SK-N-SH (cell line): ENCODE data around the gene ST7. TPM values are rescaled to one million over a fixed set of nuclear protein-coding genes. Genes with fewer than 3 reads are reported as not detected.

ENCODE experiments used
- CTCF ChIA-PET: fragments of 300-600, 350-600 bp; formaldehyde crosslinking; extraction: SDS; loops from one replicate; lab custom pipeline; 2021; lab: Yijun Ruan, JAX
- POLR2A ChIA-PET: fragments of 350-600 bp; sonication (Branson Sonifier 250); formaldehyde crosslinking; extraction: SDS; loops from one replicate; lab custom pipeline; 2020; ENCODE audit warnings: antibody characterized with exemption, inconsistent platforms; lab: Yijun Ruan, JAX
- DNase-seq: peaks from one replicate; pipeline ENCODE4 v3.0.0; 2012
- H2AFZ ChIP-seq: fragments of 200-600 bp; sonication (generic); 2 replicates; pipeline ENCODE4 v1.8.1; 2016; ENCODE audit warnings: antibody characterized with exemption, mild to moderate bottlenecking, low read depth
- H3F3A ChIP-seq: fragments of 200-600 bp; sonication (generic); replicated peaks from 2 replicates; pipeline ENCODE3; 2016; ENCODE audit warnings: antibody characterized with exemption, mild to moderate bottlenecking; ENCODE audit not compliant: insufficient read depth
- H3K27ac ChIP-seq, 2 experiments: fragments of 200-500 bp in 1 of 2; fragments of 200-600 bp in 1 of 2; sonication (Bioruptor generic) in 1 of 2; sonication (generic), shearing (Covaris generic) in 1 of 2; 2 replicates each; pipeline versions ENCODE4 v1.5.1 to v1.6.1; 2014 to 2016; ENCODE audit warnings: low read depth in 2 of 2, inconsistent platforms in 1 of 2, low read length in 1 of 2, mild to moderate bottlenecking in 1 of 2, mixed read lengths in 1 of 2
- H3K27me3 ChIP-seq: fragments of 200-600 bp; sonication (generic), shearing (Covaris generic); 2 replicates; pipeline ENCODE4 v1.6.1; 2016; ENCODE audit warnings: mixed run types; ENCODE audit not compliant: insufficient read depth
- H3K36me3 ChIP-seq, 2 experiments: fragments of 200-500 bp in 1 of 2; fragments of 200-600 bp in 1 of 2; sonication (Bioruptor generic) in 1 of 2; sonication (generic) in 1 of 2; replicated peaks in 1 of 2; 2 replicates each; pipeline versions ENCODE3 to v1.5.1; 2014 to 2016; ENCODE audit warnings: low read length in 1 of 2, mild to moderate bottlenecking in 1 of 2; ENCODE audit not compliant: insufficient read depth in 2 of 2, control insufficient read depth in 1 of 2
- H3K4me1 ChIP-seq, 2 experiments: fragments of 200-500 bp in 1 of 2; fragments of 200-600 bp in 1 of 2; sonication (Bioruptor generic) in 1 of 2; sonication (generic), shearing (Covaris generic) in 1 of 2; 2 replicates each; pipeline versions ENCODE4 v1.5.1 to v1.6.1; 2014 to 2016; ENCODE audit warnings: low read depth in 1 of 2, low read length in 1 of 2, mixed run types in 1 of 2; ENCODE audit not compliant: insufficient read depth in 2 of 2, control insufficient read depth in 1 of 2
- H3K4me2 ChIP-seq: fragments of 200-600 bp; sonication (generic), shearing (Covaris generic); 2 replicates; pipeline ENCODE4 v1.6.1; 2017; ENCODE audit warnings: mixed run types
- H3K4me3 ChIP-seq, 2 experiments: fragments of 200-500 bp in 1 of 2; fragments of 200-600 bp in 1 of 2; sonication (Bioruptor generic) in 1 of 2; sonication (generic), shearing (Covaris generic) in 1 of 2; 2 replicates each; pipeline versions ENCODE4 v1.5.1 to v1.8.1; 2014 to 2016; ENCODE audit warnings: low read depth in 2 of 2, inconsistent platforms in 1 of 2, low read length in 1 of 2, mild to moderate bottlenecking in 1 of 2, mixed read lengths in 1 of 2, moderate library complexity in 1 of 2
- H3K79me2 ChIP-seq: fragments of 200-600 bp; sonication (generic); 2 replicates; pipeline ENCODE4 v1.8.1; 2017; ENCODE audit warnings: mild to moderate bottlenecking; ENCODE audit not compliant: insufficient read depth
- H3K9ac ChIP-seq: fragments of 200-600 bp; sonication (generic); 2 replicates; pipeline ENCODE4 v1.6.1; 2017; ENCODE audit warnings: mixed run types
- H3K9me2 ChIP-seq: fragments of 200-600 bp; sonication (generic); 2 replicates; pipeline ENCODE4 v1.6.1; 2017; ENCODE audit warnings: mixed run types
- H3K9me3 ChIP-seq: fragments of 200-600 bp; sonication (generic); 2 replicates; pipeline ENCODE4 v1.6.1; 2017; ENCODE audit warnings: mixed run types, mild to moderate bottlenecking, moderate library complexity
- H4K20me1 ChIP-seq: fragments of 200-600 bp; sonication (generic); 2 replicates; pipeline ENCODE4 v1.6.1; 2017; ENCODE audit warnings: mild to moderate bottlenecking, mixed run types; ENCODE audit not compliant: insufficient read depth
- CHD2 ChIP-seq: fragments of 150-350 bp; IDR thresholded peaks from 2 replicates; pipeline ENCODE4 v1.6.1; 2018; ENCODE audit warnings: low read length; ENCODE audit not compliant: partially characterized antibody
- EP300 ChIP-seq, 2 experiments: IDR thresholded peaks; 2 replicates each; pipeline versions ENCODE4 v1.4.0 to v1.6.1; 2012; ENCODE audit warnings: borderline replicate concordance in 1 of 2, low read depth in 1 of 2, low read length in 1 of 2
- FOSL2 ChIP-seq: IDR thresholded peaks from 2 replicates; pipeline ENCODE4 v1.4.0; 2012; ENCODE audit warnings: low read depth, mild to moderate bottlenecking, moderate library complexity, borderline replicate concordance
- FOXJ3 ChIP-seq: sonication (generic); formaldehyde crosslinking; IDR thresholded peaks from 2 replicates; pipeline ENCODE4 v1.5.1; 2020; ENCODE audit warnings: mild to moderate bottlenecking, missing genetic modification reagents
- FOXM1 ChIP-seq: IDR thresholded peaks from 2 replicates; pipeline ENCODE4 v1.4.0; 2012; ENCODE audit warnings: low read depth, mild to moderate bottlenecking
- GABPA ChIP-seq: IDR thresholded peaks from 2 replicates; pipeline ENCODE4 v1.4.0; 2012; ENCODE audit warnings: low read depth, mild to moderate bottlenecking
- IRF3 ChIP-seq: fragments of 150-350 bp; IDR thresholded peaks from 2 replicates; pipeline ENCODE4 v1.6.1; 2016; ENCODE audit warnings: mild to moderate bottlenecking, low read depth, low read length
- MAX ChIP-seq: IDR thresholded peaks from 2 replicates; pipeline ENCODE4 v1.4.0; 2012; ENCODE audit warnings: low read depth
- MXI1 ChIP-seq: IDR thresholded peaks from 2 replicates; pipeline ENCODE4 v1.6.1; 2012; ENCODE audit warnings: mild to moderate bottlenecking, low read depth, low read length, improper control_type of control experiment
- NRF1 ChIP-seq: IDR thresholded peaks from 2 replicates; pipeline ENCODE4 v1.6.1; 2012; ENCODE audit warnings: low read depth, mild to moderate bottlenecking, low read length
- PBX3 ChIP-seq: IDR thresholded peaks from 2 replicates; pipeline ENCODE4; 2012
- POLR2AphosphoS5 ChIP-seq: IDR thresholded peaks from 2 replicates; pipeline ENCODE4 v1.6.1; 2012; ENCODE audit warnings: low read depth, low read length
- RAD21 ChIP-seq: IDR thresholded peaks from 2 replicates; pipeline ENCODE4 v1.6.1; 2012; ENCODE audit warnings: mild to moderate bottlenecking, low read length
- RFX5 ChIP-seq: IDR thresholded peaks from 2 replicates; pipeline ENCODE4 v1.6.1; 2012; ENCODE audit warnings: mild to moderate bottlenecking, improper control_type of control experiment, low read length
- TEAD4 ChIP-seq: IDR thresholded peaks from 2 replicates; pipeline ENCODE4 v1.4.0; 2012; ENCODE audit warnings: mild to moderate bottlenecking, borderline replicate concordance; ENCODE audit not compliant: insufficient read depth
- USF2 ChIP-seq: fragments of 150-350 bp; IDR thresholded peaks from 2 replicates; pipeline ENCODE4 v1.6.1; 2017; ENCODE audit warnings: antibody characterized with exemption, low read length, low read depth, borderline replicate concordance
- ZBTB33 ChIP-seq: IDR thresholded peaks from 2 replicates; pipeline ENCODE4 v1.4.0; 2012; ENCODE audit warnings: low read depth, borderline replicate concordance
- WGBS: methylation state at CpG from one replicate; pipeline ENCODE4 v1.1.6; 2017; ENCODE audit warnings: low lambda C conversion rate; 5-methylcytosine and 5-hydroxymethylcytosine counted together
- polyA plus RNA-seq, 3 experiments: library from polyadenylated mRNA; depleted of rRNA; stranded (reverse); fragments of >200 nt; gene quantifications; 2 replicates each; pipeline ENCODE4 v1.2.3, GENCODE V29; 2012

Gene ST7
- polyA plus RNA-seq, 1 of the 3 experiments (the other 2 are of a cell fraction): 23.5 TPM

- 90% methylated on average over 3 of the region's 3 CpGs for WGBS
- Histone ChIP-seq H3K79me2 (peaks cover 29% of the 10 kb centered on the region), H3K27me3 (no peaks in the 10 kb centered on the region)
Observed at GRCh38 chr7:117065571-117066150, 112.4 kb downstream of the ST7 start.

GRCh38 chr7:117066668-117067067, 113.4 kb downstream of the ST7 start:
- ChIA-PET POLR2A (no interaction called here), CTCF (interaction anchor here (0.9 kb wide), 1 partner anchor 21 kb away, joined by 3 read pairs; no protein-coding TSS in a partner anchor)
- no peaks in the 10 kb centered on the region for H3K9me2 ChIP-seq
- H2AFZ ChIP-seq: no peak overlapping the region
- no peak for DNase-seq
- peaks cover 10% of the 10 kb centered on the region for H3F3A ChIP-seq
- no peaks in the 10 kb centered on the region for H3K9me3 ChIP-seq
- no peaks in the 10 kb centered on the region for H3K27me3 ChIP-seq
- H3K79me2 ChIP-seq: peaks cover 29% of the 10 kb centered on the region
- WGBS: 97% methylated on average over 3 of the region's 3 CpGs
- no peak overlapping the region for H3K27ac ChIP-seq
- H3K36me3 ChIP-seq: no peaks in the 10 kb centered on the region
- H3K4me3 ChIP-seq: no peak overlapping the region
- H3K9ac ChIP-seq: no peak overlapping the region
- no peak overlapping the region for H3K4me2 ChIP-seq
- H3K4me1 ChIP-seq: peaks cover 8 to 16% of the 10 kb centered on the region in 2 experiments; a peak in 3 of 4 replicates
- no peaks in the 10 kb centered on the region for H4K20me1 ChIP-seq
- no peak for TF ChIP-seq FOXJ3 (CRISPR knock-in tag)
- no peak for TF ChIP-seq MXI1
- no peak for TF ChIP-seq USF2
- no peak for TF ChIP-seq FOSL2
- TF ChIP-seq PBX3: no peak
- no peak for TF ChIP-seq CHD2
- no peak for TF ChIP-seq ZBTB33
- no peak for TF ChIP-seq POLR2AphosphoS5
- no peak for TF ChIP-seq TEAD4
- TF ChIP-seq NRF1: no peak
- no peak for TF ChIP-seq RAD21
- no peak for TF ChIP-seq IRF3
- no peak for TF ChIP-seq RFX5
- no peak for TF ChIP-seq FOXM1
- TF ChIP-seq GABPA: no peak
- no peak for TF ChIP-seq EP300 (IDR thresholded peaks at IDR 0.05; ENCODE audit: borderline replicate concordance in 1 of 2, low read depth in 1 of 2, low read length in 1 of 2)

More at GRCh38 chr7:117065571-117066150, 112.4 kb downstream of the ST7 start:
- Histone ChIP-seq H3K4me3 (no peak overlapping the region), H3K9me3 (no peaks in the 10 kb centered on the region), H3F3A (peaks cover 15% of the 10 kb centered on the region), H4K20me1 (no peaks in the 10 kb centered on the region), H2AFZ (no peak overlapping the region), H3K4me2 (no peak overlapping the region), H3K9ac (no peak overlapping the region), H3K4me1 (peaks cover 12 to 13% of the 10 kb centered on the region in 2 experiments; a peak in 3 of 4 replicates), H3K36me3 (no peaks in the 10 kb centered on the region), H3K27ac (no peak overlapping the region), H3K9me2 (no peaks in the 10 kb centered on the region)
- TF ChIP-seq RAD21: no peak
- TF ChIP-seq IRF3: no peak
- no peak for TF ChIP-seq FOSL2
- no peak for TF ChIP-seq MXI1
- no peak for TF ChIP-seq MAX
- TF ChIP-seq TEAD4: no peak
- ChIA-PET CTCF (no interaction called here), POLR2A (no interaction called here)
- DNase-seq: no peak
